HUES64 (cell line): ENCODE results near the gene KRT32.

Experiments used
- H3K27ac ChIP-seq: 2 replicates; pipeline ENCODE4 v1.7.0; 2013; ENCODE audit warnings: low read depth, low read length, inconsistent platforms
- H3K27me3 ChIP-seq: 2 replicates; pipeline ENCODE4 v1.6.1; 2013; ENCODE audit warnings: mild to moderate bottlenecking, low read length; ENCODE audit not compliant: insufficient read depth
- H3K36me3 ChIP-seq: 2 replicates; pipeline ENCODE4 v1.6.1; 2013; ENCODE audit warnings: mild to moderate bottlenecking, low read length; ENCODE audit not compliant: insufficient read depth
- H3K4me1 ChIP-seq: 2 replicates; pipeline ENCODE4 v1.6.1; 2013; ENCODE audit warnings: mild to moderate bottlenecking, low read length, moderate library complexity; ENCODE audit not compliant: insufficient read depth
- H3K4me3 ChIP-seq: 2 replicates; pipeline ENCODE4 v1.5.1; 2013; ENCODE audit warnings: mild to moderate bottlenecking, low read length, moderate library complexity
- H3K9ac ChIP-seq: 2 replicates; pipeline ENCODE4 v1.6.1; 2013; ENCODE audit warnings: mild to moderate bottlenecking, low read depth, low read length
- H3K9me3 ChIP-seq: 2 replicates; pipeline ENCODE4 v1.6.1; 2013; ENCODE audit warnings: low read depth, low read length; ENCODE audit not compliant: insufficient read depth
- WGBS: fragments of 150-250, 120-280 bp; methylation state at CpG from one replicate; pipeline ENCODE4 v1.1.7; 2013; ENCODE audit warnings: missing lambda C conversion rate; 5-methylcytosine and 5-hydroxymethylcytosine counted together

Gene KRT32

DNA sequence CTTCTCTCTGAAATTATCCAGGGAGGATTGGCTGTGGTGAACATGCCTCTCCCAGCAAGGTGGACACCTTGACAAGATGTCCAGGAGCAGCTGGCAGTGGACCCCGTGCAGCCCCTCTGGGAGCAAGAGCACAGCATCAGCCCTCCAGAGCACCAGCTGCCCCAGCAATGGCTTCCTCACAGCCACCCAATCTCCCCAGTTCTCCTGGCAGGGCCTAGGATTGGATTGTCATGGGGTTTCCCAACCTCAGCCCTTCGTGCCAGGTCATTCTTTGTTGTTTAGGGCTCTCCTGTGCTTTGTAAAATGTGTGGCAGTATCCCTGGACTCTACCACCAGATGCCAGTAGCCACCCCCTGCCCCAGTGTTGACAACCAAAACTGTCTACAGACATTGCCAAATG is 24.3 kb upstream of the KRT32 start:
- H3K9ac ChIP-seq = no peak overlapping the region
- H3K4me1 ChIP-seq = no peaks in the 10 kb centered on the region
- no peaks in the 10 kb centered on the region for H3K9me3 ChIP-seq
- no peak overlapping the region for H3K4me3 ChIP-seq
- H3K27ac ChIP-seq = no peak overlapping the region
- no peaks in the 10 kb centered on the region for H3K36me3 ChIP-seq
- H3K27me3 ChIP-seq = peaks cover 2% of the 10 kb centered on the region; the same call in 1 of the 2 replicates
- 76% methylated on average over 2 of the region's 2 CpGs for WGBS

- Histone ChIP-seq H3K36me3 (no peaks in the 10 kb centered on the region), H3K27ac (no peak overlapping the region), H3K9ac (no peak overlapping the region), H3K4me1 (no peaks in the 10 kb centered on the region), H3K27me3 (peaks cover 3% of the 10 kb centered on the region; the same call in 1 of the 2 replicates), H3K4me3 (no peak overlapping the region), H3K9me3 (no peaks in the 10 kb centered on the region)
- 89% methylated on average over 10 of the region's 10 CpGs for WGBS
Observed at GRCh38 chr17:41490000-41490990, 23.1 kb upstream of the KRT32 start.

GRCh38 chr17:41489531-41489930 is 22.3 kb upstream of the KRT32 start, which contains the start of gene KRT36:
TSS of gene KRT36 (minus strand) at chr17:41489910. CDS start at chr17:41489864, 46 bp downstream.
- WGBS = 97% methylated on average over 12 of the region's 12 CpGs
- no peaks in the 10 kb centered on the region for H3K4me1 ChIP-seq
- no peak within 1 kb of the TSS for H3K9ac ChIP-seq
- H3K36me3 ChIP-seq = no peaks in the 10 kb centered on the region
- no peaks in the 10 kb centered on the region for H3K9me3 ChIP-seq
- no peak within 1 kb of the TSS for H3K27ac ChIP-seq
- H3K4me3 ChIP-seq = no peak within 1 kb of the TSS
- peaks cover 3% of the 10 kb centered on the region; the same call in 1 of the 2 replicates for H3K27me3 ChIP-seq

GRCh38 chr17:41486809-41487530 is 19.8 kb upstream of the KRT32 start:
- Histone ChIP-seq H3K36me3 (no peaks in the 10 kb centered on the region), H3K27ac (no peak overlapping the region), H3K9ac (no peak overlapping the region), H3K4me3 (no peak overlapping the region), H3K9me3 (no peaks in the 10 kb centered on the region), H3K4me1 (no peaks in the 10 kb centered on the region), H3K27me3 (peaks cover 3% of the 10 kb centered on the region; the same call in 1 of the 2 replicates)
- WGBS = 67% methylated on average over 29 of the region's 29 CpGs

- H3K27me3 ChIP-seq = peaks cover 3% of the 10 kb centered on the region; the same call in 1 of the 2 replicates
- no peaks in the 10 kb centered on the region for H3K4me1 ChIP-seq
- H3K27ac ChIP-seq = no peak overlapping the region
- no peaks in the 10 kb centered on the region for H3K9me3 ChIP-seq
- H3K9ac ChIP-seq = no peak overlapping the region
- H3K36me3 ChIP-seq = no peaks in the 10 kb centered on the region
- WGBS = 93% methylated on average over 13 of the region's 13 CpGs
- no peak overlapping the region for H3K4me3 ChIP-seq
Observed at GRCh38 chr17:41486316-41486715, 19.1 kb upstream of the KRT32 start.

- H3K9me3 ChIP-seq = no peaks in the 10 kb centered on the region
Observed at GRCh38 chr17:41484920-41485904, 18.0 kb upstream of the KRT32 start.

GRCh38 chr17:41483991-41484826 is 17.0 kb upstream of the KRT32 start:
- 86% methylated on average over 7 of the region's 7 CpGs for WGBS
- Histone ChIP-seq H3K27ac (no peak overlapping the region), H3K9ac (no peak overlapping the region), H3K27me3 (peaks cover 3% of the 10 kb centered on the region; the same call in 1 of the 2 replicates), H3K9me3 (no peaks in the 10 kb centered on the region), H3K4me1 (no peaks in the 10 kb centered on the region), H3K4me3 (no peak overlapping the region), H3K36me3 (no peaks in the 10 kb centered on the region)

More at GRCh38 chr17:41484920-41485904, 18.0 kb upstream of the KRT32 start:
- Histone ChIP-seq H3K4me3 (no peak overlapping the region), H3K27ac (no peak overlapping the region), H3K36me3 (no peaks in the 10 kb centered on the region), H3K27me3 (peaks cover 3% of the 10 kb centered on the region; the same call in 1 of the 2 replicates), H3K4me1 (no peaks in the 10 kb centered on the region), H3K9ac (no peak overlapping the region)
- WGBS = 89% methylated on average over 8 of the region's 8 CpGs

DNA sequence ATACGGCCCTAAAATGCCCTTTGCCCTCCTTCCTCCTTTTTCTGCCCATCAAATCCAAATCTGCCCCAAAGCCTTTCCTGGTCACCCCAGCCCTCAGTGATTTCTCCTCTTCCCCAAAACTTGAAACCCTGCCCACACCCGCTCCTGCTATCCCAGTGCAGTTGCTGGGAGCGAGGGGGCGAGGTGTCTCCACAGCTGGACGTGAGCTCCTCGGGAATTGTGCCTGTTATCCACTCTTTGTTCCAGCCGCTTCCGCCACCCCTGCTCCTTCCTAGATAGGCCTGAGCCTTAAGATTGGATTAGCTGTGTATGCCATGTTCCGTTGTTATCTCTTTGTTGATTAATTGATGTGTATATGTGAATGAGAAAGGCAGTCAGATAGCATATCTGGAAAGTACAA is 16.3 kb upstream of the KRT32 start:
- Histone ChIP-seq H3K9ac (no peak overlapping the region), H3K36me3 (no peaks in the 10 kb centered on the region), H3K4me1 (no peaks in the 10 kb centered on the region), H3K4me3 (no peak overlapping the region), H3K9me3 (no peaks in the 10 kb centered on the region), H3K27me3 (peaks cover 3% of the 10 kb centered on the region; the same call in 1 of the 2 replicates), H3K27ac (no peak overlapping the region)
- 81% methylated on average over 9 of the region's 9 CpGs for whole genome bisulfite sequencing

DNA sequence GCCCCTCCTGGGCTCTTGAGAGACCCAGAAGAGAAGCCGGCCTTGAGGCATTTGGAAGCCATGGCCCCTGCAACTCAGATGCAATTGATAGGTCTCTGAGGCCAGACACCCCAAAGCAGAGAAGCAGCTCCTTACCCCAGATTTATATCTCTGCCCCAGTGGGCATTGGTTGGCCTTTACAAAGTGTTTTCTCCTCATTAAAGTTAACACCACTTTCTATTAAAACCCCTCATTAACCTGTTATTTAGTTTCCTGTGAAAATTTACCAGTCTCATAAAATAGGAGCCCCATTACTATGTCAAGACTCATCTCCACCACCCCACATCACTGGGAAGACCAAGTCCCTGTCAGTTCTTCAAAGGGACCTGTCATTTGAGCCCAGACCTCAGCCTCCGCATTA is 13.8 kb upstream of the KRT32 start, which contains the start of gene KRT35:
Gene KRT35, minus strand, starts transcription at position 116 of the 400 bp plus-strand sequence. Its CDS starts 54 bp downstream, at position 62.
- H3K27ac ChIP-seq = no peak within 1 kb of the TSS
- H3K9me3 ChIP-seq = no peaks in the 10 kb centered on the region
- H3K4me1 ChIP-seq = no peaks in the 10 kb centered on the region
- H3K4me3 ChIP-seq = no peak within 1 kb of the TSS
- no peak within 1 kb of the TSS for H3K9ac ChIP-seq
- no peaks in the 10 kb centered on the region for H3K36me3 ChIP-seq
- H3K27me3 ChIP-seq = no peaks in the 10 kb centered on the region
- WGBS = 95% methylated on average over 2 of the region's 2 CpGs
